GM21515 (cell line): Measurements from ENCODE around the gene COL8A2.

Experiments
- ATAC-seq: cut with Tn5 transposase; IDR thresholded peaks from one replicate; pipeline ENCODE4 v1.9.1; 2021; ENCODE audit not compliant: unreplicated experiment

Gene COL8A2

DNA sequence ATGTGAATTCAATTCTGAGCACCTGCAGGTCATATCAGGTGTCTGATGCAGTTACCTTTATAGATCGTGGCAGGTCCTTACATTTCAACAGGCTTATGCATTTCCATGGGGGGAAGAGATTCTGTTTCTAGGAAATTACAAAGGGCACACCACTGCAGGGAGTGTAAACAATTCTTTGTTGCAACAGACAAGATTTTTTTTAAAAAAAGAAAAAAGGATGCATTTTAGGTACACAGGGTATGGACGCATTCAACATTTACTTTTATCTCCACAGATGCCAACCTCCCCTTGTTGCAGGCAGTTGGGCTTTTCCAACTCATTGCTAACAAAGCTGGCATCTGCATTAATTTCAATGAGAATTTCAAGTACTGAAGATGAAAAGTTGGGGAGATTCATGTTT, 54.7 kb downstream of the COL8A2 start:
- ATAC-seq = no peak

GRCh38 chr1:36068866-36069265, 56.2 kb downstream of the COL8A2 start:
- ATAC-seq = no peak

DNA sequence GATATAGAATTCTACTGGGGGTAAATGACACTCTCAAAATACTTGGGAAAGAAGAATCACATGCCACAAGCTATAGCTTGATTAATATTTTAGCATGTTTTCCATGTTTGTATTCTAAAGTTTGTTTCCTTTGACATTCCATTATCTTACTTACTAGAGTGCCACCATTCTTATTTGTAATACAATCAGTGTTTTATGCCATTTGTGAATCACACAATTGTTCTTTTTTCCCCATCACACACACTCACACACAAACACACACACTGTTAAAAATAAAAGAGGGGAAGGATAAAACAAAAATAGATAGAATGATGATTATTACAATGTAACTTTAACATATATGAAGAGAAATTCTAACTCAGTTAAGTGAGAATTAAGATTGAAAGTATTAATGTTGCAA, 57.2 kb downstream of the COL8A2 start:
- ATAC-seq = no peak

DNA sequence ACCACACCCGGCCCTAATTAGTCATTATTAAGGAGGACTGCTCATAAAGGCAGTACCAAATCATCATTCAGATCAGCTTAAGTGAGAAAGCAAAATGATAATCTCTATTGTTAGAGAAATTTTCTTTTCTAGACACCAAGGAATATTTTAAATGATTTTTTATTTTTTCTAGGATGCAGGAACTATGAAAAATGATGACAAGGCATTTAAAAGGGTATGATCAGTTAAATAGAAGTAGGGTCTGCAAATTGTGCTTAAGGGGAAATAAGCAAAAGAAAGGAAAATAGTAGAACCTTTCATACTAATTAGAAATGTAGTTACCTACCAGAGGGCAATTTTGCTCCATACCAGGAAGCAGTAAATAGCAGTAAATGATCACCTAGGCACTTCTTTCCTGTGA, 62.7 kb downstream of the COL8A2 start:
- ATAC-seq = no peak

GRCh38 chr1:36055706-36056105, 69.3 kb downstream of the COL8A2 start:
- ATAC-seq = no peak

DNA sequence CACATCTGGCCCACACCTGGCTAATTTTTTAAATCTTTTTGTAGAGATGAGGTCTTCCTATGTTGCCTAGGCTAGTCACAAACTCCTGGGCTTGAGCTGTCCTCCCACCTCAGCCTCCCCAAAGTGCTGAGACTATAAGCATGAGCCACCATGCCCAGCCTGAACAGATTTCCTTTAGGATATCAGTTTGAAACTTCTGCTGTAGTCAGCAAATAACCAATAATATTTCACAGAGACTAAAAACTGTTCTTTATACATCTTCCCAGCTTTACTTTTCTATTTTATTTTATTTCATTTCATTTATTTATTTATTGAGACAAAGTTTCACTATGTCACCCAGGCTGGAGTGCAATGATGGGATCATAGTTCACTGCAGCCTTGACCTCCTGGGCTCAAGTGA, 71.0 kb downstream of the COL8A2 start:
- ATAC-seq = no peak

DNA sequence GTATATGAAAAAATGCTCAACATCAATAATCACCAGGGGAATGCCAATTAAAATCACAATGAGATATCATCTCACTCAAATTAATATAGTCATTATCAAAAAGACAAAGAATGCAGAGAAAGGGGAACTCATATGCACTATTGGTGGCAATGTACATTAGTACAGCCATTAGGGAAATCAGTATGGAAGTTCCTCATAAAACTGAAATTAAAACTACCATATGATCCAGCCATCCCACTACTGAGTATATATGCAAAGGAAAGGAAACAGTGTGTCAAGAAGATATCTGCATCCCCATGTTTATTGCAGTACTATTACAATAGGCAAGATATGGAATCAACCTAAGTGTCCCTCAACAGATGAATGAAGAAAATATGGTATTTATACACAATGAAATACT, 73.2 kb downstream of the COL8A2 start:
- no peak for ATAC-seq
